ENCODE data around the gene EEA1.
A peak's percentile ranks its signal among the peaks of the same experiment; 100 is the strongest.

EEA1 gene

GRCh38 chr12:92735131-92735721, 193.9 kb downstream of the EEA1 start (continued):
- TF ChIP-seq ZBTB26 (tag by site-specific recombination; optimal IDR thresholded peaks at IDR 0.05) = no peak
- 0 out of 2 replicates have a peak, but pooled peaks have one; percentile 24 for TF ChIP-seq ZNF580 (tag by site-specific recombination; IDR thresholded peaks at IDR 0.05)
- no peak for TF ChIP-seq ZNF148 (tag by site-specific recombination; IDR thresholded peaks at IDR 0.05; ENCODE audit: borderline replicate concordance)
- no peak for TF ChIP-seq ZNF155 (tag by site-specific recombination; IDR thresholded peaks at IDR 0.05)
- TF ChIP-seq PRDM10 (tag by site-specific recombination; IDR thresholded peaks at IDR 0.05) = peak; percentile 34; the same call in 1 of the 2 replicates
- TF ChIP-seq ZNF830 (tag by site-specific recombination; IDR thresholded peaks at IDR 0.05; ENCODE audit: low read depth) = no peak
- no peak for TF ChIP-seq ZNF398 (tag by site-specific recombination; IDR thresholded peaks at IDR 0.05)
- TF ChIP-seq AEBP2 (tag by site-specific recombination; IDR thresholded peaks at IDR 0.05; ENCODE audit: borderline replicate concordance) = no peak
- no peak for TF ChIP-seq ZNF311 (tag by site-specific recombination; IDR thresholded peaks at IDR 0.05; ENCODE audit: borderline replicate concordance)
- TF ChIP-seq ZSCAN30 (tag by site-specific recombination; IDR thresholded peaks at IDR 0.05) = peak; percentile 63; the same call in 1 of the 2 replicates
- TF ChIP-seq ZBTB20 (tag by site-specific recombination; IDR thresholded peaks at IDR 0.05) = no peak
- TF ChIP-seq ZNF544 (tag by site-specific recombination; IDR thresholded peaks at IDR 0.05) = no peak
- TF ChIP-seq ZNF354C (tag by site-specific recombination; IDR thresholded peaks at IDR 0.05; ENCODE audit: borderline replicate concordance, low read depth) = no peak
- no peak for TF ChIP-seq ZNF184 (tag by site-specific recombination; IDR thresholded peaks at IDR 0.05)
- TF ChIP-seq ZBTB21 (tag by site-specific recombination; IDR thresholded peaks at IDR 0.05) = no peak
- TF ChIP-seq ZNF639 (tag by site-specific recombination; IDR thresholded peaks at IDR 0.05) = no peak
- TF ChIP-seq ZSCAN23 (tag by site-specific recombination; IDR thresholded peaks at IDR 0.05) = no peak
- TF ChIP-seq ZEB2 (tag by site-specific recombination; IDR thresholded peaks at IDR 0.05) = peak; percentile 90
- TF ChIP-seq ZNF423 (tag by site-specific recombination; IDR thresholded peaks at IDR 0.05) = no peak
- no peak for TF ChIP-seq ZSCAN5A (tag by site-specific recombination; IDR thresholded peaks at IDR 0.05)
- TF ChIP-seq ZNF791 (tag by site-specific recombination; IDR thresholded peaks at IDR 0.05) = no peak
- TF ChIP-seq SCRT1 (tag by site-specific recombination; IDR thresholded peaks at IDR 0.05; ENCODE audit: borderline replicate concordance) = peak; percentile 77
- no peak for TF ChIP-seq ZSCAN18 (tag by site-specific recombination; IDR thresholded peaks at IDR 0.05)

All from HEK293 (cell line).